GM19372 (cell line): ENCODE data around the gene KCNJ6.

ENCODE experiments used
- ATAC-seq: cut with Tn5 transposase; IDR thresholded peaks from one replicate; pipeline ENCODE4 v1.9.1; 2021; ENCODE audit warnings: mild to moderate bottlenecking, low read depth, moderate library complexity; ENCODE audit not compliant: unreplicated experiment

KCNJ6 gene

GRCh38 chr21:37828556-37828955 is 87.7 kb downstream of the KCNJ6 start:
- ATAC-seq: no peak

- ATAC-seq: no peak
Measured at GRCh38 chr21:37827913-37828312, 88.3 kb downstream of the KCNJ6 start.

DNA sequence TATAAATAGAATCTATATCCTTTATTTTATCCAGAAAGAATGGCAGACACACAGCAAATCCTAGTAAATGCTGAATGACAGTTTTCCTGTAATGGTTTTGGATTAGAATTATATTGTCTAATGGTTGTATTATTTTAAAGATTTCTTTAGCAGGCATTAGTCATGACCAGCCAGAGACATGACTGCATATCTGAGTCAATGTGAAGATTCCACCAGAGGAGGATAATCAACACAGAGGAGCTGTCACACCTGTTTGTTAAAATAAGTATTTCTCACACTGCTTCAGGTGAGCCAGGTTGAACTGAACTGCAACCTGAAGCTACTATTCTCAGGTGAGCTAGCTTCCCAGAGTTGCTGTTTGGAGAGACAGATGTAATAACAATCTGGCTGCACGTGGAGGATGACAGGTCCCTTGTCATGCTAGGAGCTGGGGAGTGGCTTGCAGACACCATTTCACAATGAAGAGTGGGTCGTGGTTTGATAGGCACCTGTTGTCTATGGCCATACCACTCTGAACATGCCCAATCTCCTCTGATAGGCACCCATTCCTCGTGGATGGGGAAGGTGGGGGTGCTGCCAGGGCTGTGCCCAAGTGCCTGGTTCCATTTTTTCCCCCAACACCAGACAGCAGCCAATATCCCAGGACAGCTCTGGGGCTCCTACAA is 94.3 kb downstream of the KCNJ6 start:
- no peak for ATAC-seq

- no peak for ATAC-seq
Measured at GRCh38 chr21:37821092-37821491, 95.2 kb downstream of the KCNJ6 start.

GRCh38 chr21:37819372-37819771 is 96.9 kb downstream of the KCNJ6 start:
- no peak for ATAC-seq

DNA sequence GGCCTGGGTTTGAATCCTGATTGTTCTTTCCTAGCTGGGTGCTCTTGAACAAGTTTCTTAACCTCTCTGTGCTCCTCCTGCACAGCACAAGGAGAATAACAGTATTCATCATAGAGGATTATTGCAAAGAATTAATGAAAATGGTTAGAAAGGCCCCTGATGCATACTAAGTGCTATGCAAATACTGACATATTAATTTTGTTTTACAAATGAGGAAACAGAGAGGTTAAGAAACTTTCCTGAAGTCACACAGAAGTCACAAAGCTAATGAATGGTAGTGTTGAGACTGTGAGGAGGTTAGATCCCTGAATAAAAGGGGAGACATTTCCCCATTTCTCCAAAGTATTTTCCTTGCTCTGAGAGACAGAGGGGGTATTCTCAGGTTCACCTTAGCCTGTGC is 99.0 kb downstream of the KCNJ6 start:
- no peak for ATAC-seq

DNA sequence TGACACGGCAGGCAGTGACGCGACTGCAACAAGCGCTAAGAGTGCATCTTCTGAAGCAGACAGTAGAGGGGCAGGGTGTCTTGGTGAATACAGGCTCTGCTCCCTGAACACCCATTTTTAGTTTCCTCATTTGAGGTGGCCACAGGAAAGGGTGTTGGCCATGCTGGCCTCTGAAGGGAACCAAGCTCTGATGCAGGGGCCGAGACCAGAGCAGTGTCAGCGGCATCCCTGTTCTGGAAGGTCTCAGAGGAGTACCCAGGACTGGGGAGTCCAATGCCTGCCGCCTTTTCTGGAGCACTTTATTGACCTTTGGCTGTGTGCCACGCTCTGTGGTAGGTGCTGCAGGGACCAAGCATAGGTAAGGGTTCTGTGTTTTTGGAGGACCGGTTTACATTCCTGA is 100.4 kb downstream of the KCNJ6 start:
- no peak for ATAC-seq

DNA sequence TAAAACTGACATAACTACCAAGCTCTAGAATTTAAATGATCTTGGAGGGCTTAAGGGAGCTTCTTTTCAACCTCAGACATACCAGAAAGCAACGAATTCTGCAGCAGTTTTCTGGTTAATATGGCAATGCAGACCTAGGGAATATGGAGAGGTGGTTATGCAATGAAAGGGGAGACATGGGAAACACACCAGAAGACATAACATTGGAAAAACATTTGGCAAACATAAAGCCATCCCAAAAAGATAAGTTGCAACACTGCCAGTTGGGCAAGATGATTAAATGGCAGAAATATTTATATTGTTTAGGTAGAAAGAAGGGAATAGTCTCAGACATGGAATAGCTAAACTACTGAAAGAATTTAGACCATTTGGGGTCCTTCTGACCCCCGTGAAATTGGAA is 104.5 kb downstream of the KCNJ6 start:
- ATAC-seq: no peak

- ATAC-seq: no peak
Measured at GRCh38 chr21:37808261-37808660, 108.0 kb downstream of the KCNJ6 start.

DNA sequence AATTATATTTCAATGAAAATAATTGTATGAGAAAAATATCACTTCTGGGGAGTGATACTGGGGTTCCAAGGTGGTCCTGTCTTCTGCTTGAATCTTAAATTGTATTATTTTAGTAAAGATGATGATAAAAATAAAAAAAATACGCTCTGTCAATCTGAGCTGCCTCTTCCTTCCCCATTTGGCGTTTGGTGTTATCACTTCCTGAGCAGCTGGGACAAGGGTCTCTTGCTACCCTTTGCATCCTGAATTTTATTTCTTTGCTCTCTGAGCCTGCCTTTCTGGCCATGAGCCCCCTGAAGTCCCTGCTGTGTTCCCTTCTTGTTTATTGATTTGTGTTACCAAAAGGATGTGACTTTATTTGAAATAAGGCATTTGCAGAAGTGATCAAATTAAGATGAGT is 111.0 kb downstream of the KCNJ6 start:
- no peak for ATAC-seq

DNA sequence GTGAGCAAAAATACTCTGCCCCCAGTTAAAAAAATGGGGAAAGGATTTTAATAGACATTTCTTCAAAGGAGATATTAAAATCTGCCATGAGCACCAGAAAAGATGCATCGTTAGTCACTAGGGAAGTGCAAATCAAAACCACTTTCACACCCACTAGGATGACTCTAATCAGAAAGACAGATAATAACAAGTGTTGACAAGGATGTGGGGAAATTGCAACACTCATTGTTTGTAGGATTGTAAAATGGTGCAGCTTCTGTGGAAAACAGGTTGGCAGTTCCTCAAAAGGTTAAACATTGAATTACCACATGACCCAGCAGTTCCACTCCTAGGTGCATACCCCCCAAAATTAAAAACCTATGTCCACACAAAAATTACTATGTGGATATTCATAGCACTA is 112.3 kb downstream of the KCNJ6 start:
- no peak for ATAC-seq

- no peak for ATAC-seq
Measured at GRCh38 chr21:37803101-37803651, 113.1 kb downstream of the KCNJ6 start.

DNA sequence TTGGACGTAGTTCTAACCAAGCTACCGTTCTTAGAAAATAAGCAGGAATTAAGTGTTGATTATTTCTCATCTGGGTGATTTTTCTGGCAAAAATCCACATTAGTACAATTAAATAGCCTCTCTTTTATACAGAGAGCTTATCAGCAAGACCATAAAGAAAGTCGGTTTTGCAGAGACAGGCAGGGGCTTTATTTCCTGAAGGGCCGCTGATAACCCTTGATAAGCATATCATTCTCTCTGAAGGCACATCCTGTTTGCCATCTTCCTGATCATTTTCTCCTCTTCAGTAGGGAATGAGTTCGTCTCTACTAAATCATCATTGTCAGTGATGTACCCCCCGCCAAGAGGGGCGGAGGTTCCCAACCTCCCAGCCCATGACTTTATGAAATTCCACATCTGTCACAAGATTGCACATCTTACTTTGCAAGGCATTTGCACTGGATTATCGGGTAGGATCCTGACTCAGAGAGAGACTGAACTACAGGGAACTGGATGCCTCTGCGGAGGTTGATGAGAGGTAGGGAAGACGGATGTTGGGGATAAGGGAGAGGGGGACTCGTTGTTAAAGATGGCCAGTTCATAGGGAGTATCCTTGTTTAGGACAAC is 115.7 kb downstream of the KCNJ6 start:
- no peak for ATAC-seq

DNA sequence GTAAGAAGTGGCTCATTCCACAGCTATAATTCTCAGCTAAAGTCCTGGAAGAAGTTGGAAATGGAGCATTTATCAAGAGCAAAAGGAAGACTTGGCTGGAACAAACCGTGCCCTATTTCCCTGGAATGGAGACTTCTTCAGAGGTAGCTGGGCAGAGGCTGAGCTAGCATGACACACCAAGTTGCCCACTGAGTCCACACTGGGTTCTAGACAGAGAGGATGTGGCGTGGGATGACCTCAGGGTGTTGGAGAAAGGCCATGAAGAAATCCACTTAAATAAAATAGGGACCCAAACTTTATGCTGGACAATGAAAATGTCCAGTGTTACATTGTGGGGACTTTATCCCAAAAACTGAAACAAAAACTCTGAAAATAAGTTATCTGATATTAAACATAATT is 116.2 kb downstream of the KCNJ6 start:
- no peak for ATAC-seq

GRCh38 chr21:37799211-37800056 is 116.8 kb downstream of the KCNJ6 start:
- ATAC-seq: no peak

GRCh38 chr21:37797403-37797802 is 118.9 kb downstream of the KCNJ6 start:
- ATAC-seq: no peak

- no peak for ATAC-seq
Measured at GRCh38 chr21:37796011-37796410, 120.2 kb downstream of the KCNJ6 start.

- no peak for ATAC-seq
Measured at GRCh38 chr21:37793660-37794059, 122.6 kb downstream of the KCNJ6 start.

DNA sequence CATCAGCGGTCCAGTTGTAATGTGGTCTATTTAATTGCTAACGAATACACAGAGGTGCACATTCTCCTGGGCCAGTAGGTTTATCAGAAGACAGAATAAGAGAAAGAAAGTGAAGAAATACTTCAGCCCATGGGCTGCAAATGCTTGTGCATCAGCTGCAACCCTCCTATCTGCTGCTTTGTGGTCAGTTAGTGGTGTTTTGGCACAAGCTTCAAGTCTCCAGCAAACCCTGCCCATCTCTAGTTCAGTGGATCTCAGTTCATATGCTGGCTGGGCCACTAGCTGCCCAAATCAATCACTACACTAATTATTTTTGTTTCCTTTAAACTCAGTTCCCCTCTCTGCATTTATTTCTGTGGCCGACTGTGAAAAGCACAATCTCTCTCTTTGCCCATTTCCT is 124.2 kb downstream of the KCNJ6 start:
- ATAC-seq: no peak

DNA sequence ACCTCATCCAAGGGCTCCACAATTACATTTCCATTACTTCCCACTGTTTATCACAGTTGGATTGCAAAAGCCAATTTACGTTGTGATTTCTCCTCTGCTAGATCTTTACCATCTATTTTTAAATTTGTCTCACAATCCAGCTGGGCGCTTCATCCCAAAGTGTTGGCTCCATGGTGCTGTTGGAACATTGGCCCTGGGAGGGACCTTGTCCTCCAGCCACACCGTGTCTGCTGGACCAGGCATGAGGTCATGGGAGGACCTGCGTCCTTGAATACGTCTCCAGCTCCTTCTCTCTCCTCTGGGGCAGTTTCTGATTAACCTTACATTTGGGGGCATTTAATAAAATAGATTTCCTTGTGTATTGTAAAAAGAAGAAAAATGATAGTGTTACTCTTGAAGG is 125.4 kb downstream of the KCNJ6 start:
- no peak for ATAC-seq

DNA sequence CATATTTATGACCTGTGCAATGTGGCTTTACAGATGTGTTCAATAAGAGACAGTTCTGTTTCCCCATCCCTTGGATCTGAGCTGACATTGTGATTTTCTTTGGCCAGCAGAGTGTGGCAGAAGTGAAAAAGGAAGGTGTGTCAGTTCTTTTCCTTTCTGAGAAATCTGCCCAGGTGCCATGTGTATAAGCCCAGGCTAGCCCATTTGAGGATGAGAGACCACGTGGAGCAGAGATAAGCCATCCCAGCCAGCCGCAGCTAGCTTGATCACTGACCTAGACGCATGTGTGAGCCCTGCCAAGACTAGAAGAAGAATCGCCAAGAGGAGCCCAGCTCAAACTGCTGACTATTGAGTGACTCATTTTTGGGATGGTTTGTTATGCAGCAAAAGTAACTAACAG is 127.8 kb downstream of the KCNJ6 start:
- ATAC-seq: no peak
